ENCODE data around the gene FLAD1.

DNA sequence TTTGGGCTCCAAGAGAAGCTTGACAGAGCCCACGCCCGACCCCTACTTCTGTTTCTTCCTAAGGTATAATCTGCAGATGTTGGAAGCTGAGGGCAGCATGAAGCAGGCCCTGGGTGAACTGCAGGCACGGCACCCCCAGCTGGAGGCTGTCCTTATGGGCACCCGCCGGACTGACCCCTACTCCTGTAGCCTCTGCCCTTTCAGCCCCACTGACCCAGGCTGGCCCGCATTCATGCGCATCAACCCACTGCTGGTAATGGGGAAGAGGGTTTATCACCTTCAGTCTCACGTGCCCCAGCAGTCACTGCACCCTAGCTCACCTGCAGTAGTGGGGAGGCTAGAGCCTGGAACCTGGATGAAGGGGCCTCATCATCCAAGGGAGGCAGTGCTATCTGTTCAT lies 7.1 kb downstream of the FLAD1 start:
- TF ChIP-seq, protein P1, sequence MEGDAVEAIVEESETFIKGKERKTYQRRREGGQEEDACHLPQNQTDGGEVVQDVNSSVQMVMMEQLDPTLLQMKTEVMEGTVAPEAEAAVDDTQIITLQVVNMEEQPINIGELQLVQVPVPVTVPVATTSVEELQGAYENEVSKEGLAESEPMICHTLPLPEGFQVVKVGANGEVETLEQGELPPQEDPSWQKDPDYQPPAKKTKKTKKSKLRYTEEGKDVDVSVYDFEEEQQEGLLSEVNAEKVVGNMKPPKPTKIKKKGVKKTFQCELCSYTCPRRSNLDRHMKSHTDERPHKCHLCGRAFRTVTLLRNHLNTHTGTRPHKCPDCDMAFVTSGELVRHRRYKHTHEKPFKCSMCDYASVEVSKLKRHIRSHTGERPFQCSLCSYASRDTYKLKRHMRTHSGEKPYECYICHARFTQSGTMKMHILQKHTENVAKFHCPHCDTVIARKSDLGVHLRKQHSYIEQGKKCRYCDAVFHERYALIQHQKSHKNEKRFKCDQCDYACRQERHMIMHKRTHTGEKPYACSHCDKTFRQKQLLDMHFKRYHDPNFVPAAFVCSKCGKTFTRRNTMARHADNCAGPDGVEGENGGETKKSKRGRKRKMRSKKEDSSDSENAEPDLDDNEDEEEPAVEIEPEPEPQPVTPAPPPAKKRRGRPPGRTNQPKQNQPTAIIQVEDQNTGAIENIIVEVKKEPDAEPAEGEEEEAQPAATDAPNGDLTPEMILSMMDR (IDR thresholded peaks at IDR 0.05): no peak
- TF ChIP-seq, protein P2, sequence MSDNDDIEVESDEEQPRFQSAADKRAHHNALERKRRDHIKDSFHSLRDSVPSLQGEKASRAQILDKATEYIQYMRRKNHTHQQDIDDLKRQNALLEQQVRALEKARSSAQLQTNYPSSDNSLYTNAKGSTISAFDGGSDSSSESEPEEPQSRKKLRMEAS (IDR thresholded peaks at IDR 0.05): no peak
- TF ChIP-seq RAD21 (conservative IDR thresholded peaks at IDR 0.05 in 1 of 2, IDR thresholded peaks at IDR 0.05 in 1 of 2) (no peak), EP300 (IDR thresholded peaks at IDR 0.05) (no peak), NR3C1 (IDR thresholded peaks at IDR 0.05) (no peak), CEBPB (IDR thresholded peaks at IDR 0.05) (no peak), ZFP36 (IDR thresholded peaks at IDR 0.05; ENCODE audit: borderline replicate concordance, partially characterized antibody) (no peak), POLR2A (IDR thresholded peaks at IDR 0.05; ENCODE audit: low read length) (no peak)
- TF ChIP-seq, protein P3, sequence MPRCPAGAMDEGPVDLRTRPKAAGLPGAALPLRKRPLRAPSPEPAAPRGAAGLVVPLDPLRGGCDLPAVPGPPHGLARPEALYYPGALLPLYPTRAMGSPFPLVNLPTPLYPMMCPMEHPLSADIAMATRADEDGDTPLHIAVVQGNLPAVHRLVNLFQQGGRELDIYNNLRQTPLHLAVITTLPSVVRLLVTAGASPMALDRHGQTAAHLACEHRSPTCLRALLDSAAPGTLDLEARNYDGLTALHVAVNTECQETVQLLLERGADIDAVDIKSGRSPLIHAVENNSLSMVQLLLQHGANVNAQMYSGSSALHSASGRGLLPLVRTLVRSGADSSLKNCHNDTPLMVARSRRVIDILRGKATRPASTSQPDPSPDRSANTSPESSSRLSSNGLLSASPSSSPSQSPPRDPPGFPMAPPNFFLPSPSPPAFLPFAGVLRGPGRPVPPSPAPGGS (IDR thresholded peaks at IDR 0.05): no peak
